HFFc6 (cell line): ENCODE measurements around the gene TMX3. TPM values are rescaled to one million over a fixed set of nuclear protein-coding genes. Genes with fewer than 3 reads are reported as not detected.

Source experiments
- DNase-seq: peaks from one replicate; pipeline ENCODE4 v3.0.0-alpha.2; 2018
- H3K27ac Mint-ChIP-seq: 2 replicates; pipeline ENCODE4 v1.8.0; 2020; ENCODE audit warnings: mild to moderate bottlenecking, mixed read lengths
- H3K27me3 Mint-ChIP-seq: 2 replicates; pipeline ENCODE4 v1.8.0; 2021; ENCODE audit warnings: mild to moderate bottlenecking, moderate library complexity, mixed read lengths; ENCODE audit not compliant: insufficient read depth
- H3K36me3 Mint-ChIP-seq: 2 replicates; pipeline ENCODE4 v1.8.0; 2021; ENCODE audit warnings: low read depth, mixed read lengths
- H3K4me1 Mint-ChIP-seq: 2 replicates; pipeline ENCODE4 v1.8.0; 2020; ENCODE audit warnings: low read depth, mixed read lengths
- H3K4me3 Mint-ChIP-seq: 2 replicates; pipeline ENCODE4 v1.8.0; 2020; ENCODE audit warnings: mild to moderate bottlenecking, moderate library complexity, mixed read lengths
- H3K9me3 Mint-ChIP-seq: 2 replicates; pipeline ENCODE4 v1.8.0; 2020; ENCODE audit warnings: mild to moderate bottlenecking, mixed read lengths
- total RNA-seq, 6 experiments: library from RNA; stranded (reverse); fragmentation: NEBNext Ultra II Directional; extraction: Animal tissue kit (Norgen Biotek cat#: 25700); gene quantifications; 2 replicates in 1 of 6; 3 replicates in 5 of 6; pipeline ENCODE4 v1.2.3, GENCODE V29; 2021
- TF ChIP-seq, protein P1 (sequence below): fragments of 200-600 bp; sonication (generic); IDR thresholded peaks from 2 replicates; pipeline ENCODE4 v1.5.0; 2021; ENCODE audit warnings: antibody characterized with exemption, mild to moderate bottlenecking

Gene TMX3
- total RNA-seq, 6 experiments from 2014 or later, result 61.1 to 77.1 (median 71.4) TPM

DNA sequence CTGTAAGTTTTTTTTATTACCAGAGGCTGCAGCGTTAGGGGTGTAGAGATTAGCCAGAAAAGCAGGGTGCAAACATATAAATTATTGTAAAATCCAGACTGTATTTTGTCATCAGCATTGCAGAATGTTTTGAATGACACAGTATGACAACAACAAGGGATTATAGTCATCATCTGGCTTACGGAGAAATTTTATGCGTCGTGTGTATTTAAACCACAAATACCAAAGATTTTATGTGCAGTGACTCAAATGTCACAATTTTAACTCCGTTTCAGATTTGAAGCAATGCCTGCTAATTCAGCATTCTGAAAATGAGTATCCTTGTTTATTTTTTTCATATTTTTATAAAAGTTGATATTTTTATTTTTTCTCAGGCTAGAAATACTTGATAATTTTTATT lies 19.4 kb upstream of the TMX3 start:
- TF ChIP-seq, protein P1, sequence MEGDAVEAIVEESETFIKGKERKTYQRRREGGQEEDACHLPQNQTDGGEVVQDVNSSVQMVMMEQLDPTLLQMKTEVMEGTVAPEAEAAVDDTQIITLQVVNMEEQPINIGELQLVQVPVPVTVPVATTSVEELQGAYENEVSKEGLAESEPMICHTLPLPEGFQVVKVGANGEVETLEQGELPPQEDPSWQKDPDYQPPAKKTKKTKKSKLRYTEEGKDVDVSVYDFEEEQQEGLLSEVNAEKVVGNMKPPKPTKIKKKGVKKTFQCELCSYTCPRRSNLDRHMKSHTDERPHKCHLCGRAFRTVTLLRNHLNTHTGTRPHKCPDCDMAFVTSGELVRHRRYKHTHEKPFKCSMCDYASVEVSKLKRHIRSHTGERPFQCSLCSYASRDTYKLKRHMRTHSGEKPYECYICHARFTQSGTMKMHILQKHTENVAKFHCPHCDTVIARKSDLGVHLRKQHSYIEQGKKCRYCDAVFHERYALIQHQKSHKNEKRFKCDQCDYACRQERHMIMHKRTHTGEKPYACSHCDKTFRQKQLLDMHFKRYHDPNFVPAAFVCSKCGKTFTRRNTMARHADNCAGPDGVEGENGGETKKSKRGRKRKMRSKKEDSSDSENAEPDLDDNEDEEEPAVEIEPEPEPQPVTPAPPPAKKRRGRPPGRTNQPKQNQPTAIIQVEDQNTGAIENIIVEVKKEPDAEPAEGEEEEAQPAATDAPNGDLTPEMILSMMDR, result no peak
- peaks cover 1% of the 10 kb centered on the region for H3K27me3 Mint-ChIP-seq
- H3K27ac Mint-ChIP-seq, result peak overlapping the region; percentile 57
- H3K4me1 Mint-ChIP-seq, result peaks cover 26% of the 10 kb centered on the region
- DNase-seq, result peak; percentile 67
- H3K9me3 Mint-ChIP-seq, result no peaks in the 10 kb centered on the region
- H3K36me3 Mint-ChIP-seq, result no peaks in the 10 kb centered on the region
- H3K4me3 Mint-ChIP-seq, result peak overlapping the region; percentile 67

DNA sequence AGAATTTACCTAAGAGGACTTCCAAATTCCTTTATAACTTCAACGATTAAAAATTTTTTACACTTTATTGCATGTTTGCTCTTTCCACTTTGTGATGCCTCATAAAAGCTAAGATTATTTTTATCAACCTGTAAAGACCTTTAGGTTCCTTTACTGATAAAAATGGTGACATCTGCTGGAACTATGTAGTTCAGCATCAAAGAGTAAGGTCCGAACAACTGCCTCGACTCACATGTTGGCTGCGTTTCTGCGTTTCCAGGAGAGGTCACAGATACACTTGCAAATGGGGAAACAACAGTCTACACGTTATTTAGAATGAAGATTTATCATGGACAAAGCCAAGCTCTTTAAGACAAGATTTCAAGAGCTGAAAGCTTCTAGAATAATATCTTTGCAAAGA lies 18.8 kb upstream of the TMX3 start:
- no peak for DNase-seq
- TF ChIP-seq, protein P1, result peak; percentile 35; the same call in 1 of the 2 replicates
- peaks cover 1% of the 10 kb centered on the region for H3K27me3 Mint-ChIP-seq

GRCh38 chr18:68728081-68728700 lies 13.3 kb upstream of the TMX3 start:
- TF ChIP-seq, protein P1, result no peak
- Mint-ChIP-seq H3K4me3 (no peak overlapping the region), H3K27ac (no peak overlapping the region), H3K9me3 (no peaks in the 10 kb centered on the region), H3K36me3 (no peaks in the 10 kb centered on the region), H3K4me1 (no peaks in the 10 kb centered on the region), H3K27me3 (peaks cover 1% of the 10 kb centered on the region; the same call in 1 of the 2 replicates)
- DNase-seq, result no peak

More for the DNA sequence above, 18.8 kb upstream of the TMX3 start:
- Mint-ChIP-seq H3K9me3 (no peaks in the 10 kb centered on the region), H3K27ac (peak overlapping the region; percentile 57), H3K4me3 (peak overlapping the region; percentile 67), H3K36me3 (no peaks in the 10 kb centered on the region), H3K4me1 (peaks cover 26% of the 10 kb centered on the region)

- no peak overlapping the region for H3K27ac Mint-ChIP-seq
- H3K36me3 Mint-ChIP-seq, result no peaks in the 10 kb centered on the region
- DNase-seq, result no peak
- no peaks in the 10 kb centered on the region for H3K4me1 Mint-ChIP-seq
- peaks cover under 1% of the 10 kb centered on the region; the same call in 1 of the 2 replicates for H3K27me3 Mint-ChIP-seq
- TF ChIP-seq, protein P1, result no peak
- H3K9me3 Mint-ChIP-seq, result no peaks in the 10 kb centered on the region
- no peak overlapping the region for H3K4me3 Mint-ChIP-seq
Measured at GRCh38 chr18:68727506-68727905, 12.6 kb upstream of the TMX3 start.

- H3K4me1 Mint-ChIP-seq, result peaks cover 14% of the 10 kb centered on the region; the same call in 1 of the 2 replicates
- H3K27me3 Mint-ChIP-seq, result no peaks in the 10 kb centered on the region
- H3K27ac Mint-ChIP-seq, result no peak overlapping the region
- H3K36me3 Mint-ChIP-seq, result no peaks in the 10 kb centered on the region; the same call in 1 of the 2 replicates
- TF ChIP-seq, protein P1, result no peak
- no peaks in the 10 kb centered on the region for H3K9me3 Mint-ChIP-seq
- no peak overlapping the region for H3K4me3 Mint-ChIP-seq
- DNase-seq, result no peak
Measured at GRCh38 chr18:68725346-68725745, 10.4 kb upstream of the TMX3 start.
